HG03575 (cell line): ENCODE results near the gene ADSS1.

Experiments
- ATAC-seq: cut with Tn5 transposase; IDR thresholded peaks from one replicate; pipeline ENCODE4 v1.9.1; 2021; ENCODE audit not compliant: unreplicated experiment, insufficient number of reproducible peaks, low FRiP score; ENCODE audit errors: extremely low read depth

ADSS1 gene

DNA sequence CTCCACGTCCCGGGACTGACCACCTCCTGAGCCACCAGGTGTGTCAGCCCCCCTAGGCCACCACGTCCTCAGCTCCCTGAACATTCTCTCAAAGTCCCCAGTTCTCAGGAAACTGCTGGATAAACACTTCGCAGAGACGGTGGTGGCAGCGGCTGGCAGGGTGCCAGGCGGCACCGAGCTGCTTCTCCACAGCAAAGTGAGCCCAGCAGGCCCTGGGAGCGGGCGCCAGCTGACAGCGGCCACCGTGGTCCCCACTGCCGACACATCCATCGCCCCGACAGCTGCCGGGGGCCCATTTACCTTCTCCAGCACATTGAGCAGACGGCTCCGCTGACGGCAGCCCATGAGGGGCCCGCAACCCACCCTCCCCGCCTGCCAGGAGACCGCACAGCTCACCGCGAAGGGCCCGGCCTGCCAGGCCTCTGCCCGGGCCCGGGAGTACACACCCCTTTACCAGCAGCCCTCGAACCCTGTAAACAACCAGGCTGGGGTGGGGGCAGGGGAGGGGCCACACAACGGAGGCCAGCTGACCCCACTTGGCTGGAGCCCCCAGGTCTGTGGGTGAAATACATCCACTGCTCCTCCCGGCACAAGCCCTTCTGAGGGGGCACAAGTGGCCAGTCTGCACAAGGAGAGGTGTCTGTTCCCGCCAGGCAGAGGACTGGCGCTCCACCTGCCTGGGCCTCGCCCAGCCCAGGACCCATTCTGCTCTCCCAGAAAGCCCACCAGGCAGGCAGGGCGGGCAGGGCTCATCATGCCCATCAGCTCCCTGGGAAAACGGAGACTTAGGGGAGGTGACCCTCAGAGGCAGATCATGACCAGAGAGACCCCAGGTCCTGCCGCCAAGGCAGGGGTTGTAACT is 61.0 kb downstream of the ADSS1 start:
- no peak for ATAC-seq

DNA sequence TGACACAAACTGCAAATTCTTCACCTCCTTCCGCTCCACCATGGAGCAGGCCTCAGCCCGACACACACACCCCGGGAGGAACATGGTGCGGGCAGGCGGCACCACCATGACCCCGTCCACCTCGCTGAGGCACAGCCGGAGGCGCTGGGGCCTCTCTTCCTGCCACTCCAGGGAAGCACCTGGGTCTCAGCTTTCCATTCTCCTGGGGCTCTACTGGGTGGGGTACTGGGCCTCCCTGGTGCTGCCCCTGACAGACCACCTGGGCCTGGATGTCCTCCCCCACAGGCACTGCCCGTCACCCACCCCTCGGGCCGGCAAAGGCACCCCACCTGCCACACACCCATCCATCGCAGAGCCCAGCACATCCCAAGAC is 61.7 kb downstream of the ADSS1 start:
- ATAC-seq, result no peak

DNA sequence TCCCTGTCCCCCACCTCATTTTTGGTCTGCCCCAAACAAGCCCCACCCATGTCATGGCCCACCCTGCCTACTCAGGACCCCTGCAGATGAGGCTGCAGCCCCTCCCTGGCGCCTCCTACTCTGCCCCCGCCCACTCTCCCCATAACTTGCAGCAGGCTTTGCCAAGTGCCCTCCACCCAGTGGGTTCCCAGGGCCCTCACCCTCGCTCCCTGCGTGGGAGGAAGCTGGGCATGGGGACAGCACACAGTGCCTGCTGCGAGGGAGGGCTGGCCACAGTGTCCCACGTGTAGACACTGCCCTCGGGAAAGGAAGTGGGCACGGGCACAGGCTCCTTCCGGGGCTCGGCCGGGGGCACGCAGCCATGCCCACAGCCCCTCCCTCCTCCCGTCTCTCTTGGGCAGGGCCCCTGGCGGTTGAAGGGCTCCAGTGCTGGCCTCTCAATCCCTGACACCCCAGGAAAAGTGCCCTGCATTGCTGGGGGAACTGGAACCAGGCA is 62.1 kb downstream of the ADSS1 start:
- no peak for ATAC-seq

DNA sequence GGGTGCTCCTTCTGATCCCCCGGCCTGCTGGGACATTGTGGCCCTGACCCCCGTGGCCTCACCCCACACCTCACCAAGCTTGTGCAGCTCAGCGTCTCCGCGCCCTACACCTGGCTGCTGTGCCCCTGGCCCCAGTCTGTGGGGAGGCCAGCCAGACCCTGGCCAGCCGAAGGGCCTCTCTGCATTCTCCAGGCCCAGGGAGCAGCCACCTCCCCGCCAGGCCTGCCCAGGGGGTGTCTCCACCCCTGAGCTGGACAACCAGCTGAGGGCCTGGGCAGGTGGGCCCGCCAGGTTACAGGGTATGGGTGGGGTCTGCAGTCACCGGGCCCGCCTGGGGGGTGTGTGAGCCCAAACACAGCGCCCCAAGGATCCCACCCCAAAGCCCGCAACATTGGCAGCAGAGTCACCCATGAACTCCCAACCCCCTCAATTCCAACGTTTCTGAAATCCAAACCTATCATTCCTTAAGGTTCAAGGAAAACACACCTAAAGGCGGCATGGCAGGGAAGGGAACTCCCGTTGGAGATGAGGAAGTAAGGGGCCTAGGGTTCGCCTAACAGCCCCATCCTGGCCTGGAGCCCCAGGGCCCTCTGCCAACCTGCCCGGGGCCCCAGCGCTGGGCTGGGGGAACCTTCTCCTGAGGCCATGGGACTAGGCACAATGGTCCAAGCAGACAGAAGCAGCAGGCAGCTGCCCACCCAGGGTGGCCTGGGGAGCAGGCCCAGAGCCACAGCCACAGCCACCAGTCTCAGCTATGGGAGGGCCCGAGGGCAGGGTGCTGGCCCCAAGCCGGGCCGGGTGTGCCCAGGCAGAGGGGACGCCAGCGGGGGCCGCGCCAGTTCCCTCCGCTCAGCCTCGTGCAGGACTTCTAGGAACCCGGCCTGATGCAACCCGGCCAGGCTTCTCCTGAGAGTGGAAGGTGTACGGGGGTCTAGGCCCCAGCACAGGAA is 63.0 kb downstream of the ADSS1 start:
- ATAC-seq, result no peak

DNA sequence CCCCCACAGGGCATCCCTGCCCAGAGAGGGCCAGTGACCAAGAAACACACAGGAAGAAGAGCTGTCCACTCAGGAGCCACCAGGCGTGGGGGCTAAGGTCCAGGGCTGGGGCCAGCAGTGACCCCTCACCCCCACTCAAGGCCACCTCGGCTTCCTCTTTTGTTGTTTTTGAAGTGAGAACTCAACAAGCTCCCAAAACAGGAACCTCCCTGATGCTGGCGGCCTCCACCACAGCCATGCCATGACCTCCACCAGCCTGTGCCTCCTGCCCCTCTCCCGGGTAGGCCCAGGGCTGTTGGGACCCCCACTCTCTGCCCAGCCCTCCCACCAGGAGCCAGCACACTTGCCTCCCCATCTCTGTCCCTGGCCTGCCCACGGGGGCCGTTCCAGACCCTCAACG is 63.7 kb downstream of the ADSS1 start:
- ATAC-seq, result no peak

DNA sequence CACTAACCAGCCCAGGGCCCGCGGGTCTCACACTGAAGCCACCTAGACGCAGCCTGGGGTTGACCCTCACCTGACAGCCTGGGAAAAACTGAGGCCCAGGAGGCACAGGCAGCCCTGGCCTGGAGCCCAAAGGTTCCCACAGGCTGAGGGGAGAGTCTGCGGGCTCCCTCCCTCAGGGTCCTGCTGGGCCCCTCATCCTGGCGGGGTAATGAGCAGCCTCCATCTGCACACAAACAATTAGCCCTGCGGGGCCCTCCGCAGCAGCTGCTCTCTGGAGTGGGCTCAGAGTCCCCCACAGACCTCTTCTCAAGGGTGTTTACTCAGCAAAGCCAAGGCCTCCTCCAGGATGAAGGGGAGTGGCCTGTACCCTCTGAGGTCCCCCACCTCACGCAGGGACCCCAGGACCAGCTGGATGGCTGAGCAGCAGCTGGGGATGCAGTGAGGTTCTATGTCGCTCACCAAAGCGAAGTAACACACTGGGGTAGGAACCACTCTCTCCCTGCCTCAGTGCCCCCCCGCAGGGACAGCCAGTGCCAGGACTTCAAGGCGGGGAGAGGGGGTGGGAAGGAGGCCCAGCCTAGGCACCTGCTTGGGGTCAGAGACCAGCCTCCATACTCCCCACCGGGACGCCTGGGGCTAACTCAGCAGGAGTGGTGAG is 64.3 kb downstream of the ADSS1 start:
- ATAC-seq, result no peak

DNA sequence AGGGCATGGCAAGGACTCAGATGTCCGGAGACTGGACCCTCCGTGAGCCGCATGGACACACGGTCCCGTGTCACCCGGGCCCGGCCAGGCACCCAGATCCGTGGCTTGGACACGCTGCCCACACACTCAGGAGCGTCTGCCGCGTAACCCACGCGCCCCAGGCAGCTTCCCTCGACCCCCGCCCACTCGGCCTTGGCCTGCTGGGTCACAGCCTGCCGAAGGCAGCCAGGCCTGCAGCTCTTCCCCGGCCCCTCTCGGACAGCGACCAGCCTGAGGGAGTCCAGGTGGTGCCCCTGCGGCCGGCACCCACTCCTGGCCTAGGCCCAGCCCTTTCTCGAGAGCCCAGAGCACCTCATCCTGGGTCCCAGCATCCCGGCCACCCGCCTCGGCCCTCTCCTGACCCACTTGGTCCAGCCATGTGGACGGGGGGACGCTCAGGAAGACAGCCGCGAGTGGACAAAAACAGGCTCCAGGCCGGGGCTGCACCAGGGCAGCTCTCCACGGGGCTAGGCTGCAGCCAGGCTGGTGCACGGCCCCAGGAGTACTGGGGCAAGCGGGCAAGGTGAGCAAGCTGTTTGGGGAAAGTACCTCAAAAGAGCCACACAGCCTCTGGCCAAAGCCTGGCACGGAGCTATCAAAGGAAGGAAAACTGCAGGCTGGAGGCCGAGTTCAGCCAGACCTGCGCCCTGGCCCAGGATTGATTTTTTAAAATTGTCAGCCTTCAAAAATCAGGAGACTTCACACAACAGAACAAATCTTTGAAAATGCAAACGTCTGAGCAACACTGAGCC is 65.0 kb downstream of the ADSS1 start:
- ATAC-seq, result no peak

DNA sequence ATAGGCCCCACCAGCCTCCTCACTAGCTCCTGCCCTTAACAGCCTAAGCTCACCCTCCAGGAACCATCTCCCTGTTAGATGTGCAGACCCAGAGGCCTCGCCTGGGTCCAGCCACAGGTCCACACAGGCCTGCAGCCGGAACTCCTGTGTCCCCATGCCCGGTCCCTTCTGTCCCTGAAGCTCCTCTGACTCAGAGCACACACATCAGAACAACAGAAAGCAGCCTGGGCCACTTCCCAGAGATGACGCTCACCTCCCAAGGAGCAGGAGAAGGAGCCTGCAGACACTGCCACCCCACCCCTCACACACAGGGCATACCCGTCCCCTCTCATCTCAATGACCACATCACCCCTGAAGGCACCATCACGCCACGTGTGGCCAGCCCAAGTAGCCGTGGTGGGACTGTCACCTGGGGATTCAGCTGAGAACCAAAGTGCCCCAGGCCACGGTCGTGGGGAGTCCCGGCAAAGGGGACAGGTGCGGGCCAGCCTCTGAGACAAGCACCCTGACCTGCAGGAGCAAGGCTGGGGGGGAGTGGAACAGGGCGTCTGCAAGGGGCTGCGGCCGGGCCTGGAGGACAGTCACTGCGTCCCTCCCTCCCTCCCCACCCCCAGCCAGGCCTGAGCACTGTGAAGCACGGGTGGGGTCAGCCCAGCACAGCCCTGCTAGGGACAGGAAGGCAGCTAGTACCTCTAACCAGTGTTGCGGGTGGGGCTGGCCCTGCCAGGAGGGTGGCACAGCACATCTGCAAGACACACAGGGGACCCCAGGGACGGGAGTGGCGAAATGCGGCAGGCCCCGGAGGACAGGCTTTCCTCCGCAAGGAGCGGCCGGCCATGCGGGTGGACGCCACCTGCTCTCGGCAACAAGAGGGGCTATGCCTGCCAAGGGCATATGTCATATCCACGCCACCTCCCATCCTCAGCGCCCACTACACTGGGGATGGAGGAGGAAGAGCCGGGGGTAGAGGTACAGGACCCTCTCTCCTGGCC is 66.0 kb downstream of the ADSS1 start:
- ATAC-seq, result no peak

DNA sequence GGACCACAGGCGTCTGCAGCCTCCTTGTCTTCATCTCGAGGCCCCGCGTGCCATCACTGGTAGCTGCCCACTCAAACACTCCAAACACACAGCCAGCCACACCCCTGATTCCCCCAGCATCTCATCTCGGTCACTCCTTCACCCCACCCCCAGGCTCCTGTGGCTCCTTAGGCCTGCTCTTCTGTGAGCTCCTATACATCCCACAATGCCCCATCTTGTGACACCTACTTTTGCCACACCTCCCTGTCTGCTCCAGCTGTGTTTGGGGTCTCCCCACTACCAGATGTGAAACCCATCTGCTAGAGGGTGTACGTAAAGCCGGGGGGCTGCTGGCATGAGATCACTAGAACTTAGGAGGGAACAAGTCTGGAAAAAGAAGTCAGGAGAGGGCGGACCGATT is 67.4 kb downstream of the ADSS1 start:
- ATAC-seq, result no peak

DNA sequence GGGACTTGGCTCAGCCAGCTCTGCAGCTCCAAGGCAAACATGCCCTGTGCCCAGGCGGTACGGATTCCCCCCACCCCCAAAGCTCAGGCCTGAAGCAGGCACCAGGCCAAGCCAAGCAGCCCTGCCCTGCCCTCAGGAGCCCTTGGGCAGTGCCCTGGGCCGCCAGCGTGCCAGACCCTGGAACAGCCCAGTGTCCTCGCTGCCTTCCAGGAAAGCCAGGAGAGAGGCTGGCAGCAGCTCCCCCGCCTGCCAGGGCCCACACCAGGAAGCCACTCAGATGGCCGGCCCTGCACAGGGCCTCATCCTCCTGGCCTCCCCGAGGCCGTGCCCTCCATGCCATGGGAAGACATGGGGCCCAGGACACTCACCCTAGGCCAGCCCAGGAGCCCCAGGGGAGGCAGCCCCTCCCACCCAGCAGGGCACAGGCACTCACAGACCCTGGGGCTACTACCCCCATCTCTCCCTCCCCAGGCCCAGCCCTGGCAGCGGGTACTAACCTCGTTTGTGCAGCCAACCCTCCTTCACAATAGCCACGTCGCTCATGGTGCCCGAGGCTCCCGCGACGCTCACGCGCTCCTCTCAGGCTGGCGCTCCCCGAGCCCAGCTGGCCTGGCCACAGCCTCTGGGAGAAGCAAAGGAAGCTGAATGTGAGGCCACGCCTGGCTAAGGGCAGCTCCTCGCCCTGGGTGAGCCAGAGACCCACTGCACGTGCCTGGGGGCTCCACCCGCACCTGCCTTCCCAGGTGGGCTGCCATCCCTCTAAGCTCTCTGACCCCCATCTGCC is 68.3 kb downstream of the ADSS1 start:
- ATAC-seq, result no peak

DNA sequence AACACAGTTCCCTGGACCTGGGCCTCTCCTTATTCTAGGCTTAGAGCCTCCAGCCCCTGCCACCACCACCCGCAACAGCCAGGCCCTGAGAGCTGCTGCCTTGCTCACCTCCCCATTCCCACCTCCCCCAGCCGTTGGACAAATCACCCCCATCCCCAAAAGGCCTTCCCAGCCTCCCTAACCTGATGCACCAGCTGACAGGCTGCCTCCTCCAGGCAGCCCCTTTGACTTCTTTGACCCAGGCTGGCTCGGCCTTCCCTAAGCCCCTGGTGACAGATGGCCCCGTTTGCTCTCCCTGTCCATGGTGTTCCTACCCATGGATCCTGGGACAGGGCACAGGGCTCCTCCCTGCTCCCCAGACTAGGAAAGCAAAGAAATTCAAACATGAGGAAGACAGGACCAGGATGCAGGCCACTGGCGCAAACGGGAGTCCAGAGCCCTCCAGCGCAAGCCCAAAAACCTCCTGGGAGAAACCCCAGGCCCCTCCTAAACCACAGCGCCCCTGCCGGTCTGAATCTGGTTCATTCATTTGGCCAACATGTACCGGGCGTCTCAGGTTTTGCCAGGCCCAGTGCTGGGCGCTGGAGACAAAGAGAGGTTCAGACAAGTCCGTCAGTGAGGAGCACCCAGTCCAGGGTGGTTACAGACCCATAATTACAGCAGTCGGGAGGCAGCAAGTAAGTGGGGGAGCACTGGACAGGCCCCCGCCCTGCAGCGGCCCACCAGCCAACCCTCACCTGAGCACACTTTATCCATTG is 69.1 kb downstream of the ADSS1 start:
- no peak for ATAC-seq

DNA sequence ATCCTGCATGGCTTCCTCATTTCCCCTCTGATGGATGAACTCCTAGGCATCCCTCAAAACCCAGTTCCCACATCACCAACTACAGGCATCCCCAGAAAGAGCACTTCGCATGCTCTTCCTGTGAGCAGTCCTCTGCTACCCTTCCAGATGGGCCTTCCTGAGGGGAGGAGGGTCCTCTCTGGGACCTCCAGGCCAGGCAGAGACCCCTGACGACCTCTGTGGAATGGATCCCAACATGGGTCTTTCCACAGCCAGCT is 69.6 kb downstream of the ADSS1 start:
- no peak for ATAC-seq

DNA sequence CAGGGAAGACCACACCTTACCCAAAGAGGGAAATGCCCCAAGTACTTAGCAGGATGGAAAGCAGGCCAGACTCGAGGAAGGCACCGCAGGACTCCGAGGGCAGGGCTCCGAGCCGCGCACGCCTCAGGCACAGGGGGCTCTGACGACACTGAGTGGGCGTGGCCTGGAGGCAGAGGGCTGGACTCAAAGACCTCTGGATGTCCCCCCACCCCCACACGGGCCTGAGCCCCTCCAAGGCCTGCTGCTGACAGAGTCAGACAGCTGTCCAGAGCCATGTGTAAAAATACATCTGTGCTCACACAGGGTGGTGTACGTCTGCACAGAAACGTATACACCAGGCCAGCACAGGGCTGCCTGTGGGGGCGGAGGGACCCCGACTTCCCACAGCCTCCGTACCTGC is 70.1 kb downstream of the ADSS1 start:
- no peak for ATAC-seq

DNA sequence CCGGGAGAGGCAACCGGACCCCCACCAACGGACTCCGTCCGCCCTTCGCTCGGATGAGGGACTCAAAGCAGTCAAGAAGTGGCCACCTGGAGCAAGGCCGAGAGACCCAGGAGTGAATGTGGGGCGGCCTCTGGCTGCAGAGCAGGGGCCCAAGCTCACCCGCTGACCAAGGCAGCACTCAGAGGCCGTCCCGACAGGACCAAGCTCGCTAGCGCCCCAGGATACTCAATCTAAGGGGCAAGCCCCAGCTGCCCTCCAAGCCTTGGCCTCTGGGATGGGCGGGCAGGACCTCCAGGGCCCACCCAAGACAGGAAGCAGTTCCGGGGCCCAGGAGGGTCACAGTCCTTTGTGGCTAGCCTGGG is 70.6 kb downstream of the ADSS1 start:
- ATAC-seq, result no peak

DNA sequence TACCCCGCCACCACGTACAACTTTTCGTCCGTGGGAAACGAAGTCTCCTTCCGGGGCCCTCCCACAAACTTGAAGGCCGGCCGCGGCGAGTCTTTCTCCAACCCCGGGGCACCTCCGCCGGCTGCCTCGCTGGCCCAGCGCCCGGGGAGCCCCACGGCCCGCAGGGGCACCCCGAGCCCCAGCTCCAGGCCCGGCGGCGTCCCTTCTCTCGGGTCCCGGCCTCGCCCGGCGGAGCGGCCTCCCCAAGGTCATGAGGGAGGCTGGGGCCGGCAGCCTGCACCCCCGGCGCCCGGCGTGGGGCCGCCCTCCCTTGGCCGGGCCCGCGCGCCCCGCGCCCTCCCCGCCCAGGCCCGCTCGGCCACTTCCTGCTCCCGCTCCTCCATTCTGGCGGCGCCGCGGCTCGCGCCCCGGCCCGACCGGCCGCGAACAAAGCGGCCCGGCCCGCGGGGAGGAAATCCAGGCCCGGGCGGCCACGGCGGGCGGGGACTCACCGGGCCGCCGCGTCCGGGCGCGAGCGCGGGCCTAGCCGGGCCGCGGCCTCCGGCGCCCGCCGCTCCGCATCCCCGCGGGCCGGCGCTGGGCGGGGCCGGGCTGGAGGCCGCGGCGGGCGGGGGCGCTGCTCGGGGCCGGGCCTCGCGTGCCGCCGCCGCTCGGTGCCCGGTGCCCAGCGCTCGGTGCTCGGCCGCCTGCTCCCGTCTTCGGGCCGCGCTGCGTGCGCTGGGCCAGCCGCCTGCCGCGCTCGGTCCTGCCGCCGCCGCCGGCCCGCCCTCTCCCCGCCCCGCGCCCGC is 71.2 kb downstream of the ADSS1 start, which contains the start of gene AKT1:
Gene AKT1, minus strand, starts transcription at position 756 of the 788 bp plus-strand sequence. CDS start 3,105 bp downstream, outside the sequence.
- ATAC-seq, result no peak
